ENCODE results near the gene ADAR.
"Not testable (repeated sequence)": the region's sequence is repeated elsewhere in the genome, so short reads cannot be mapped to it uniquely, and the experiment has no call there.

Gene ADAR, protein sequence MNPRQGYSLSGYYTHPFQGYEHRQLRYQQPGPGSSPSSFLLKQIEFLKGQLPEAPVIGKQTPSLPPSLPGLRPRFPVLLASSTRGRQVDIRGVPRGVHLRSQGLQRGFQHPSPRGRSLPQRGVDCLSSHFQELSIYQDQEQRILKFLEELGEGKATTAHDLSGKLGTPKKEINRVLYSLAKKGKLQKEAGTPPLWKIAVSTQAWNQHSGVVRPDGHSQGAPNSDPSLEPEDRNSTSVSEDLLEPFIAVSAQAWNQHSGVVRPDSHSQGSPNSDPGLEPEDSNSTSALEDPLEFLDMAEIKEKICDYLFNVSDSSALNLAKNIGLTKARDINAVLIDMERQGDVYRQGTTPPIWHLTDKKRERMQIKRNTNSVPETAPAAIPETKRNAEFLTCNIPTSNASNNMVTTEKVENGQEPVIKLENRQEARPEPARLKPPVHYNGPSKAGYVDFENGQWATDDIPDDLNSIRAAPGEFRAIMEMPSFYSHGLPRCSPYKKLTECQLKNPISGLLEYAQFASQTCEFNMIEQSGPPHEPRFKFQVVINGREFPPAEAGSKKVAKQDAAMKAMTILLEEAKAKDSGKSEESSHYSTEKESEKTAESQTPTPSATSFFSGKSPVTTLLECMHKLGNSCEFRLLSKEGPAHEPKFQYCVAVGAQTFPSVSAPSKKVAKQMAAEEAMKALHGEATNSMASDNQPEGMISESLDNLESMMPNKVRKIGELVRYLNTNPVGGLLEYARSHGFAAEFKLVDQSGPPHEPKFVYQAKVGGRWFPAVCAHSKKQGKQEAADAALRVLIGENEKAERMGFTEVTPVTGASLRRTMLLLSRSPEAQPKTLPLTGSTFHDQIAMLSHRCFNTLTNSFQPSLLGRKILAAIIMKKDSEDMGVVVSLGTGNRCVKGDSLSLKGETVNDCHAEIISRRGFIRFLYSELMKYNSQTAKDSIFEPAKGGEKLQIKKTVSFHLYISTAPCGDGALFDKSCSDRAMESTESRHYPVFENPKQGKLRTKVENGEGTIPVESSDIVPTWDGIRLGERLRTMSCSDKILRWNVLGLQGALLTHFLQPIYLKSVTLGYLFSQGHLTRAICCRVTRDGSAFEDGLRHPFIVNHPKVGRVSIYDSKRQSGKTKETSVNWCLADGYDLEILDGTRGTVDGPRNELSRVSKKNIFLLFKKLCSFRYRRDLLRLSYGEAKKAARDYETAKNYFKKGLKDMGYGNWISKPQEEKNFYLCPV

DNA sequence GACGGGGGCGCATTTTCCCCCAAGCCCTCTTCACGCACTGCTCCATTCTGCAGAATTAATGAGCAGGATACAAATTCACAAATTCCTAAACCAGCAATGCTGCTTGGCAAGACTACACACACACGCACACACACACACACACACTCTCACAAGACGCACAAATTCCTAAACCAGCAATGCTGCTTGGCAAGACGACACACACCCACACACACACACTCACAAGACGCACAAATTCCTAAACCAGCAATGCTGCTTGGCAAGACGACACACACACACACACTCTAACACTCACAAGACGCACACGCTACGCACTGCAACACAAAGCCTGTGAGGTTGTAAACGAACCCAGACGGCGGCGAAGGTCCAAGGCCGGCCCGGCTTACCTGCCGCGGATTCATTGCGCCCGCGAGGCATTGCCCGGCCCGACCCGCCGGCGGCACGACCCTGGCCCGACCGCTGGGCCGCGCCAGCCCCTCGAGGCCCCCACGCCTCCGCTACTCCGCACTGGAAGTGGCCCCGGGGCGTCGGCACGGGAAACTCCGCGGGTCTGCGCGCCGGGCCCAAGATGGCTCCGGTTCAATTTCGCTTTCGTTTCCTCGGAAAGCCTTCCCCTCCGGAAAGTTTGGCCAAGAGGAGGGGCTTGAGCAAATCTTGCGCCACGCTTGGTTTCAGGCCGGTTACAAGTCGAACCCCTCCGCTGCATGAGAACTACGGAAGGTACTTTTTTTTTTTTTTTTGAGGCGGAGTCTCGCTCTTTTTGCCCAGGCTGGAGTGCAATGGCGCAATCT is at the start of gene ADAR:
ADAR (minus strand) TSS at position 578 of the 788 bp plus-strand sequence; CDS start at position 398, 180 bp downstream.
- DNase-seq = peak; percentile 81 to 89

DNA sequence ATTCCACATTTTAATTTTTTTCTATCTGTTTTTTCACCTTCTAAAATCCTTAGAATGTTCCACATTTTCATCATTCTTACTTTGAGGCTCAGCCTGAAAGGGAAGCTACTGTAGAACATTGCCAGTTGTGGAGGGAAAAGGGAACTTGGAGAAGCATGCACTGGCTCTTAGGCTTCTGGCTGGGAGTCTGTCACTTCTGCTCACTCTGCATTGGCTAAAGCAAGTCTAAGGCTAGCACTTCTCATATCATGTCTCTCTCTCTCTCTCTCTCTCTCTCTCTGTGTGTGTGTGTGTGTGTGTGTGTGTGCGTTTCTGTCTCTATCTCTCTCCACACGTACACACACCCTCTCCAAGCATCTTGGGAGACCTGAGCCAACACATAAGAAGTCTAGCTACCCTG is 49.6 kb upstream of the ADAR start:
- DNase-seq = peak in 1 of 2 donors; percentile 47

DNA sequence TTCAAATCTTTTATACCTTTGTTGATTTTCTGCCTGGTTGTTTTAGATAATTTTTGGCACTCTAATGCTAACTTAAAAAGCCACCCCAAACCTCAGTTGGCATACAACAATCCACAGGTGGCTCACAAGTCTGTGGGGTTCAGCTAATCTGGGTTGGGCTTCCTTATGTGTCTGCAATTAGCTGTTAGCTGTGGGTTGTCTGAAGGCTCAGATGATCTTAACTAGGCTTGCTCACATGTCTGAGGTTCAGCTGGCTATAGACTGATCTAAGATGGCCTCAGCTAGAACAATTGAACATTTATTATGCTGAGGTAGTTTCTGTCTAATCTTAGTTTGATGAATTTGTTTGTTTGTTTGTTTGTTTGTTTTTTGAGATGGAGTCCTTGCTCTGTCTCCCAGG is 44.9 kb upstream of the ADAR start:
- no peak for DNase-seq

DNA sequence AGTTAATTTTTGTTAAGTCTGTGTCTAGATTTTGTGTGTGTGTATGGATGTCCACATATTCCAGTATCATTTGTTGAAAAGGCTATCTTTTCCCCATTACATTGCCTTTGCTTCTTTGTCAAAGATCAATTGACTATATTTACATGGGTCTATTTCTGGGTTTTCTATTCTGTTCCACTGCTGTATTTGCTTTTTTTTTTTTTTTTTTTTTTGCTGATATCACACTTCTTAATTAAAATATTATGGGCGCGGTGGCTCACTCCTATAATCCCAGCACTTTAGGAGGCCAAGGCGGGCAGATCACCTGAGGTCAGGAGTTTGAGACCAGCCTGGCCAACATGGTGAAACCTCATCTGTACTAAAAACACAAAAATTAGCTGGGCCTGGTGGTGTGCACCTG is 36.7 kb upstream of the ADAR start:
- not testable (repeated sequence) for DNase-seq

DNA sequence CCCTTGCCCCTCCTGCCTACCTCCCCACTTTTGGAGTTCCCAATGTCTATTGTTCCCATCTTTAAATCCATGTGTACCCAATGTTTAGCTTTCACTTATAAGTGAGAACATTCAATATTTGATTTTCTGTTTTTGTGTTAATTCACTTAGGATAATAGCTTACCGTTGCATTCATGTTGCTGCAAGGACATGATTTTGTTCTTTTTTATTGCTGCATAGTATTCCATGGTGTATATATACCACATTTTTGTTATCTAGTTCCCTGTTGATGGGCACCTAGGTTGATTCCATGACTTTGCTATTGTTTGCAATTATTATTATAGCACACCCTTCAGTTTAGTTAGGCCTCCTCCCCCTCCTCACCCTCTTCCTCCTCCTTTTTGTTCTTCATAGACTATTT is 33.5 kb upstream of the ADAR start:
- no peak for DNase-seq

DNA sequence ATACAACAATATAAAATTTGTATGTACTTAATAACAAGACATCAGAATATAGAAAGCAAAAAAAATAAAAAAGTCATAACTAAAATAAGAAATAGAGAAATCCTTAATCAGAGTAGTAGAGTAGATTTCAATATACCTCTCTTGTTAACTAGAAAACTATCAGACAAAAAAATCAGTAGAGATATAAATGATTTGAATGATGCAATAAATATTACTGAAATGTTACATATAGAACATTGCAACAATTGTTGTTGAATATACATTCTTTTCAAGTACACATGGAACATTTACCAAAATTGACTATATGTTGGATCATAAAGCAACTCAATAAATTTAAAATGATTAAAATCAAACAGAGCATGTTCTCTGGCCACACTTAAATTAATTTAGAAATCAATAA is 31.9 kb upstream of the ADAR start:
- no peak for DNase-seq

DNA sequence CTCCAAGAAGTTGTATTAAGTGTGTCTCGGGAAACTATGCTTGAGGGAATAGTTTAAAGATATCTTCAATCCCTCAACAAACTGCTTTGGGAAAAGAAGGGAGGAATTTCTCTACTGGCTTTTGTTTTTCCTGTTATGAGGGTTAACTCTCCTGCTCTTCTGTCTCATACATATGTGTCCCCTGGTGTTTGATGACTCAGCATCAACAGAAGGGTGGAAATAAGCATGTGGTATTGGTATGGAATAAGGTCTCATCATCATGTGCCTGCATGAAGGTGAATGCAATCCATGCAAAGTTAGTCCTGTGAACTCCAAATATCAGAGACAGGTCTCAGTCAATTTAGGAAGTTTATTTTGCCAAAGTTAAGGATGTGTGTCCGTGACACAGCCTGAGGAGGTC is 27.2 kb upstream of the ADAR start:
- DNase-seq = no peak

DNA sequence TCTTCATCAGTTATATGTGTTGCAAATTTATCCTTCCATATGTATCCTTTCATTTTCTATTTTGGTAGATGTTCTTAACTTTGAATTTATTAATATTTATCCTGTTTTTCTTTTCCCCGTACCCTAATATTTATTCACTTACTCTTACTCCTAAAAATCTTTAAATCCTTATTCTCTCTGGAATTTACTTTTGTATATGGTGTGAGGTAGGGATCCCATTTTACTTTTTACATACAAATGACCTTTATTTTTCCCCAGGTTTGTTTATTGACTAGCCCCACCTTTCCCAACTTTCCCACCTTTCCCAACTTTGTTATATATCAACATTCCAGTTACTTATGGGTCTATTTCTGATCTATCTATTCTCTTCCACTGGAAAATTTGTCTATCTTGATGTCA is 21.7 kb upstream of the ADAR start:
- DNase-seq = no peak

DNA sequence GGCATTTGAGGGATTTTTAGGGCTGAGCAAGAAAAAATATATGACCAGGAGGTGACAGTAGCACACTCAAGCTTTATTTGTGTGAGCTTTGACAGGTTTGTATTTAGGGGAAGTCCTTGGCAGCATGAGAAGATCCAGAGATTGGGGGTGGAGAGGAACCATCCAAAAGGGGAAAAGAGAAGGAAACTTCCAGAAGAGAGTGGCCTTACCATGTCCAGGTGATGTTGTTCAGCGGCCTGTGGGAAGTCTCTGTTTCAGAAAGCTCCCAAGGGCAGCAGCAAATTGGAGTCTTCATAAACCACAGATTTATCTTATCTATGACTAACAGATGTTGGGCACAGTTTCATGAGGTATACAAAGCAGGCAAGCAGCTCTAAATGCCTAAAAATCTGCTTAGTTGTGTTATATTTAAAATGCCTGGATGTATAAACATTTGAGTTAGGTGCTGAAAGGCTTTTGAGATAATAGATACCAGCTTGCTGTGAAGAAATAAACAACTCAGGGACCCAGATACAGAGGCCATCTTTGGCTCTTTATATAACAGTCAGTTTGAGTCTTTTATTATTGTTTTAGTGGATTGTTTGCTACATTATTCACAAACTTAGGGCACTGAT is 21.2 kb upstream of the ADAR start:
- DNase-seq = no peak

DNA sequence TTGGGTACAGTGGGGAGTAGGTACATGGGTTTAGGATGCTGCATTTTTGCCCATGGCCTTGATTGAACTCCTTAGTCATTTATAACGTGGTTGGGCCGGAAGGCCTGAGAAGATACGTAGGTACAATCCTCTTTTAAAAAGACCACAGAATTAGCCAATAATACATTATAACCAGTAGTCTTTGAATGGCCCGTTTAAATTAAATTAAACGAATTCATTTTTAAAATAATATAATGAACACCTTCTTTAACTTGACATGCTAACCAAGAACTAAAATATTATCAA is 20.1 kb upstream of the ADAR start:
- no peak for DNase-seq

DNA sequence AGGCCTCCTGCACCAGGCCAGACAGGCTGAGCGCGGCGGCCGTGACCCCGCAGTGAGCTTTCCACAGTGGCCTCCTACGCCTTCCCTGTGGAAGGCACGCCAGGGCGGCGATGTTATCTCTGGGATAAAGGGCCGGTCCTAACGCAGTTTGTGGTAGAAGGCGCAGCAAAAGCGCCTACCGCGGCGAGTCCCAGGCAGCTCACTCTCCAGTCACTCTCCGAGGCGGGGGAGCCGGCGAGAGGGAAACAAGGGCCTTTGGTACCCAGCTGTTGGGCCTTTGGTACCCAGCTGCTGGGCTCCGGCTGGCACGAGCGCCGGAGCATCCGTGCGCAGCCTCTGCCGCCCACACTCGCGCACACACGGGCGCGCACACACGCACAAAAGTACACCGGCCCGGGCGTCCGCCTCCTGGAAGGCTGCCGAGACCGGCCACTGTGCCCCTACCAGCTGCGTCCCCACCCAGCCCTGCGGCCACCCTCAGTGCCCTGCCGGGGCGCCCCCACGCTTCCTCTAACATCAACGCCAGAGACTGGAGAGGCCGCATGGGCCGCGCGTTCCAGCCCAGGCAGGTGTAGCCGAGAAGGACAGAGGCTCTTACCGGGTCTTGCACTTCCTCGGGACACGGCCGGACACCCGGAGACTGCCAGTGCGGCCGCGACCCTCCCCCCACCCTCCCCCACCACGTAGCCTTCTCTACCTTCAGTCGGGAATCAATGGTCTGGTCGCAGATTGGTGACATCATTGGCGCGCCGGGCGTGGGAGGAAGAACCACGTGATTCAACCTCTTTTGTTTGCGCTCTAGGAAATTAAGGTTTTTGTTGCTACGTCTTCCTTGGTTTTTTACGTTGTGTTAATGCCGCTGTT is 19.5 kb upstream of the ADAR start:
- DNase-seq = peak; percentile 71 to 74

DNA sequence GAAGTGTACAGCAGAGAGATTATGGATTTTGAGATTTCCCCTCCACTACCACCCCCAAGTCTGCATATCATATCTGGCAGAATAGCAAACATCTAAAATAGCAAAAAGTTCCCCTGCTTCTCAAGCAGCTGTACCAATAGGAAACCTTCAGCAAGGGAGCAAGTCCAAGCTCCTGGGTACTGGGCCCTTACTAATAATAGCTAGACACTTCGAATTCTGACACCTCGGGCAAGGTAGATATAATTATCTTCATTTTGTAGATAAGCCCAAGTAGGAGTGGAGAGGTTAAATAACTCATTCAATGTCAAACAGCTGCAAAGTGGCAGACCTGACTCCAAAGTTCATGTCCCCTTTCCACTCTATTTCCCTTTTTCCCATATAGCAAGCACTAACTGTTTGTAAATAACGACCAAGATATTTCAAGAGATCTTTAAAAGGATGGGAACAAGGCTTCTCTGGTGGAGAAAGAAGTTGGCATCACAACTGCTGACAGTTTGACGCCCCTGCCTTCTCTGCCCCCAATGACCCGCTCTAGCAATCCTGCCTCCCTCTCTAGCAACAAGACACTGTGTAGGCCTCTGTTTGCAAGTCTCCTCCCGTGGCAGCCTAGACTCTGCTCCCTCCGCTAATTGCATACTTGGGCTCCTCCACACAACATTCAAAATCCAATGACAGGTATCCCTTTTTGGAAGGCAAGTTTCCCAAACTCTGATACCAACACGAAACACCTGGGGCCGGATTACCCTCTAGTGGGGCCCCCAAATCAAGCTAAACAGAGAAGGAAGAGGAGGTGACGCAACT is 18.7 kb upstream of the ADAR start:
- DNase-seq = no peak

DNA sequence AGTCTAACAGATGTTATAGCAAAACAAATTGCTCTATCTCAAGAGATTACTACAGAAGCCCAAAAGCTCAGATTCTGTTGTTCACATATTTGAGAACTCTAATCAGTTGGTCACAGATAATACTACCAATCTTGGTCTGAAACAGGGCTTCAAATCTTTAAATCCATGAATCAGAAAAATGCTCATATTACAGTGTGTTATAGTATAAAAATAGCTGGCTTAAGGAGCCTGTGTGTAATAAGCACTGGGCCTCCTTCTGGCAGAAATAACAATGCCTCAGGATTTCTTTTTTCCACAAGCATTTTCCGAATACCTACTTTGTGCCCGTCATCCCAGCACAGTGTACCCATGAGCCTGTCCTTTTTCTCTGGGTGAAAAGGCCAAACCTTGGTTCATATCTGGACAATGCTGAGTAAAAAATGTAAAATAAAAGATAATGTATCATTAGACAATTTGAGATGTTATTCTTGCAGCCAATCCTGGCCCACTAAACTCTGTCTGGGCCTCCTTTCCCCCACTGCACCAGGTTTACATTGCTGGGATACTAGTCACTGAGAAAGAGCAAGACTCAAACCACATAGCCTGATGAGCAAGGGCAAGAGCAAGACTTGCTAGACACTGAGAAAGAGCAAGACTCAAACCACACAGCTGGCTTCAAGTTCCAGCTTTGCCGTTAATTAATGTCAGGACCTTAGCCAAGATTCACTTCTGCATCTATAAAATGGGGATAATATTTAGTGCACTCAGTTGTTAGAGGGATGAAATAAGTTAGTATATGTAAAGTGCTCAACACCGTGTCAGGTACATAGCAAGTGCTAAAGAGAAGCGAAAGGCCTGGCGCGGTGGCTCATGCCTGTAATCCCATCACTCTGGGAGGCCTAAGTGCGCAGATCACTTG is 17.0 kb upstream of the ADAR start:
- no peak for DNase-seq

DNA sequence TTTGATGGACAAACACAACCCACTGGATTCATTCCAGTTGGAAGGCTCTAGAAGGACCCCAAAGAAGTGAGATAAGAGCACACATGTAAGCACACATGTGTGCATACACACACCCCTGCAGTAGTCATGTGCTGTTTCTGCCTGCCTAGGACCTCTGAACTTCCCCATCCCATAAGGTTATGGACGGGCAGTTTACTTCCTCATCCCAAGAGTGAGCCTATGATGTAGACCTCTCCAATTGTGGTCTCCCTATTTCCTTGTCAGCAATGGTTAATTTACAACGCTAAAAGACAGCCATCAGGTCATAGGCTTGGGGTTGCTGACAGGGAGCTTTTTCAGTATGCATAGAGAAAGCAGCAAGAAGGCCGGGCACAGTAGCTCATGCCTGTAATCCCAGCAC is 15.4 kb upstream of the ADAR start:
- peak in 1 of 2 donors; percentile 12 for DNase-seq

DNA sequence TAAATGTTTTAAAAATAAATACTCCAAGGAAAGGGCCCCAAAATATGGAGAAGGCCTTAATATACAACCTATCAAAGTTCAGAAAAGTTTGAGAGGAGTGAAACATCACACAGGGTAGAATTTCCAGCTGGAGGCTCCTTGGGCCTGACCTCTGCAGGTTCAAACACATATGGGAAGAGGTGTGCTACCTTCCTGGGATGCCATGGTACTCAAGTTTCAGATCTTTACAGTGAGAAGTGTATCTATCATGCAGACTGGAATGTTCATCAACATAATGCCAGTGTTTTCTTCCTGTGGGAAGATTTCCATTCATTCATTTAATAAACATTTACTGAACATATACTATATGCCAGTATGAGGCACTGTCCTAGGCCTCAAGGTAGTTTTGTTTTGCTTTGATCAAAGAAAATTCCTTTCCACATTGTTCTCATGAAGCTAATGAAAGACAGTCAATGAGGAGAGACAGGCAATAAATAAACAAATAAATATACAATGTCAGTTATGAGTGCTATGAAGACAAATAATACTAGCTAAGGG is 14.6 kb upstream of the ADAR start:
- no peak for DNase-seq

DNA sequence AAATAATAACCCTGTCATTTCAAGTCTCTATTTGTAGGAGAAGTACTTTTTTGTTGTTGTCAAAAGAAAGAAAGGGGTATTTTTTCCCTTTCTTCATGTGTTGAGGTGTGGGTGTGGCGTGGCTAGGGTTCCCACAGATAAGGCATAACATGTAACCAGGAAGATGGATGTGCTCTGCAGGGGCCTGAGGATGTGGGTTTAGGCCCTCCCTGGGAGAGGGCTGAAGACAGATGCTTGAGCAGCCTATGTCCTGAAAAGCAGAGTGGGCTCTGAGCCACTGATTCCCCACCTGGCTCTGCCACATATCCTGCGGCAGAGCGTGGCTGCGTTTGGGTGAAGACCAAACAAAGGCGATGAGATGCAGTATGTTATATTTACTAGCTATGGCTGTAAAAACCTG is 13.9 kb upstream of the ADAR start:
- DNase-seq = no peak

DNA sequence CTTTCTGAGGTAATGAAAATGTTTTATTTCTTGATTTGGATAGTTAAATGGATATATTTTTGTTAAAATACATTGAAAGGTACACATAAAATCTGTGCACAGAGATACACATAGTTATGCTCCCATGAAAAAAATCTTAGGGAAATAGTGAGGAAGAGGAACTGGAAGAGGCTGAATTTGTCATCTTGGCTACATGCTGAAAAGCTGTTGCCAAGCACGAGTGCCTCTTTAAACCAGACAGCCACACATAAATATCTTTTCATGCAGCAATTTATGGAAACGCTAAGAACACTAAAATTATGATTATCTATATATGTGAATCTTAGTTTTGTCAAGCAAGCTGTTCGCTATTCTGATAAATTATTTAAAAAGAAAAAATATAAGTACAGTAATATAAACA is 12.8 kb upstream of the ADAR start:
- DNase-seq = no peak

DNA sequence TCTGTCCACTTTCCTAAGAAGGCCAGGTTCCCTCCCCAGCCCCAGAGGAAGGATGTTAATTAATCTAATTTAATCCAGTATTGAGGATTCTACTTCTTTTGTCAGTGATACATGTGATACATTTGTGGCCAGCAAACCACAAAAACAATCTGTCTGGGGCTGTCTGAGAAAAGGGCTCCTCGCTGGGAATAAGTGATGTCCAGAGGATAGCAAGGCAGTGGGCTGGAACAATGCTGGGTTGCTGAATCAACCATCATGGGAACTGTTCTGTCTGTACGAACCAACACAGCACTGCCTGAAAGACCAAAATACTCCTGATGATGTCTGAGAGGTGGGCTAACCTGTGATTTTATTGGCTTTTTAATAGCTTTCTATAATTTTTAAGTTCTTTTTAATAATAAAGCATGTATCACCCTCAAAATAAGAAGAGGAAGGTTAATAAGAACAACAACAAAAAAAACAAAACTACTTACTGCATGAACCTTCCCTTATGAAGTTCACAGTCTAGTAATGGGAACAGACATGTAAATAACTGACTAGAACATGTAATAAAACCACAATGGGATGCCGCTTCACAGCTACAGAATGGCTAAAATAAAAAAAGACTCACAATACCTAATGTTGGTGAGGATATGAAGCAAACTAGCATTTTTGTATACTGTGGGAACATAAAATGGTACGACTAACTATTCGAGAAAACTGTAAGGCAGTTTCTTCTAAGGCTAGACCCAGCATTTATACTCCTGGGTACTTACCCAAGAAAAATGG is 11.4 kb upstream of the ADAR start:
- DNase-seq = no peak
